Renal cortical epithelial cell (primary cell): ENCODE measurements around the gene LRIG1. TPM values are rescaled to one million over a fixed set of nuclear protein-coding genes. Genes with fewer than 3 reads are reported as not detected.

Source experiments
- DNase-seq: peaks from one replicate; pipeline ENCODE4 v3.0.0-alpha.2; 2011; ENCODE audit warnings: low read depth
- total RNA-seq: library from RNA; depleted of rRNA; stranded (reverse); fragments of >200 nt; gene quantifications from 2 replicates; pipeline ENCODE4 v1.2.3, GENCODE V29; 2014

The LRIG1 gene
- total RNA-seq, 1 donor from 2014 or later: 12.7 TPM

DNA sequence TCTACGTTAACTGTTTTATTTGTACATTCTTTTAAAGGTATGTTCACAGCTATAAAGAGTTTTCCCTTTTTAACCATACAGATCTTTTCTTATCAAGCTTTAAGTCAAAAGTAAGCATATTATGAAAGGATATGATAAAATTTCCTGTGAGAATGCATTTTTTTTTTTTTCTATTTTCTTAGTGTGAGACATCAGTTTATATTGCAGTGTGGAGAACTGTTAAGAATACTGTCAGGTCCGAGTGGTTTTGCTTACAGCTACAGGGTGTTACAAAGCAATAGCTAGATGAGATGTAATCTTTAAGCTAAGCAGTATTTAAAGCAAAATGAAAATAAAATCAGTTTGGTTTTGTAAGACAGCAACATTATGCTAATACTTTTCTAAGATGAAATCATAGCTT is 146.8 kb downstream of the LRIG1 start:
- no peak for DNase-seq

DNA sequence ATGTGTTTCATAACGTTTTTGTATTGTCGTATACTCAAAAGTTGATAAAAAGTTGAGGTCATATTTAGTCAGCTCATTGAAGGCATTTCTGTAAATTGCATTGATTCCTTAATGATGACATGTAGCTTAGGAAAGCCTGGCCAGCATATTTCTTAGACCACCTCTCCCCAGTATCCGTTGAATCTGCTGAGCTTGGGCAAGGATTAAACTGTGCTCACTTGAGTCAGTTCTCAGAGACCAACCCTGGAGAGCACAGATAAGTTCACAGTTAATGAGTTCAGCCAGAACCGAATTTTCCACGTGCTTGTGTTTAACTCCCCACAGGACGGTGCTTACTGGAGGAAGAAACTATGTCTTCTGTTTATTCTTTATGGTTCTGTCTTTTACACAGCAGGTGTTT is 147.3 kb downstream of the LRIG1 start:
- DNase-seq: no peak

DNA sequence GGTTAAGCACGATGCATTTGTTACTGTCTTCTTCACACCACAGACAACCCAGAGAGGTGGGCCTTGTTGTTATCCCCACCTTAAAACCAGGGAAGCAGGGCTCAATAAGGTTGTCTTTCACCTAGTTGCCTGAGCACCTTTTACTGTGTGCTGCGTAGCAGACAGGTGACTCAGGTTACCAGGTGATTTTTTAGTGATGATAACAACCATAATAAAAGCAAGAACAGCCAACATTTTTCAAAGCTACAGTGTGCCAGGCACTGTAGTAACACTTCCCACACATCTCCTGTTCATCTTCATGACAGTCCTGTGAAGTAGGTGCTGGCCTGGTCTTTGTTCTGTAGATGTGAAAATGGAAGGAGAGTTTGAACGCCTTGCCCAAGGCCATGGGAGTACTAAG is 147.8 kb downstream of the LRIG1 start:
- no peak for DNase-seq

DNA sequence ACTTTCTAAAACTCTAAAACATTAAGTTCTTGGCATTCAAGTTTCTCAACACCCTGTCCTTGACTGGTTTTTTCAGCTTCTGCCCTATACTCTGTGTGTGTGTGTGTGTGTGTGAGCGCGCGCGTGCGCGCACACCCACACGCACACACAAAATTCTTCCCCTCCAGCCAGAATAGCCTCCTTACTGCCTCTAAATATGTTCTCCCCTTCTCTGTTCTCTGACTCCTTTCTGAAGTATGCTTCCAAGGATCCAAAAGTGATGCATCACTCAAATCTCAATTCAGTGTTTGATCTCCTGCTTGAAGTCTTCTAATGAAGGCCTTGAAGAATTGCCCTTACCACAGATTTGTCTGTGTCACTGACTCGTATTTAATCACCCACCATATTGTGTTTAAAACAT is 150.2 kb downstream of the LRIG1 start:
- DNase-seq: no peak

DNA sequence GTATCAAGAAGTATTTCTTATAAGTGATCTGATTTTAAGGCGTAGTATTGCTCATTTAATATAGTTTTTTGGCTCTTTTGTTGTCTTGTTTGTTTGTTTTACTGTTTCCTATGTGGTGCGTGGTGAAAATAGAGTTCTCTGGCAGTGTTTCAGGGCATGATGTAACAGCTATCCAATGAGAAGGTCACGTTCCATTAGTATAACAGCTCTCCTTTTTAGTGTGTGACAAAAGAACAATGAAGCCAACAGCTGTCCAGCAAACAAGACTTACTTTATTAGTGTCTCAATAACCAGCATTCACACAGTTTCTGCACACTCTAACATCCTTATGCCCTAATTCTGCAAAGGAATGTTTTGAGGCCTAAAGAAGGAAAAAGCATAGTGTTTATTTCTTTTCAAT is 152.1 kb downstream of the LRIG1 start:
- no peak for DNase-seq

DNA sequence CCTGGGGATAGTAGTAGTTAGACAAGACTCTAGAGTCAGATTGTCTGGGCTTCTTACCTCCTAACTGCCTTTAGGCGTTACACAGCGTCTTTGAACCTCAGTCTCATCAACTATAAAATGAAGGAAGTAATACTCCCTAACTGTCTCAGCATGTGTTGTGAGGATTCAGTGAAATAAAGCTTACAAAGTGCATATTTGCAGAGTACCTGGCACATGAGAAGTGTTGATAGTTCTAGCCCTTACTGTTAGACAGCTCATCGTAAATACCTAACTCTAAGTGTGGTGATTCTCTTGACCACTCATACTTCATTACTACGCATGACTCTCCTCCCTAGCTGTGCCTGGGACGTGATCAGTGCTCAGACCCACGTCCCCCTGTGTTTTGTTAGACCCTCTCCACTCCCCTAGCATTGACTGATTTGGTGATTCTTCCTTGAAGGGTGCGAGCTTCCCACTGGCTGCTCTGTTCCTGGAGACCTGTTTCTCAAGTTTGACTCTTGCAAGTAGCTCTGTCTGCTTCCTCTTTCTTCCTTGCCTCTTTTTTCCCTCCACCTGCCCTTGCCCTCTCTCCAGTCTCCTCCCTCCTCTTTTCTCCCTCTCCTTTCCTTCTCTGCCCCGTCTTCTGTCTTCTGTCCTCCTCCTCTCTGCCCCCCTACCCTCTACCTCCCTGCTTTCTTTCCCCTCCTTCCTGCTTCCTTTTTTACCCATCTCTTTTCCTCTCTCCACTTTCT is 155.8 kb downstream of the LRIG1 start:
- DNase-seq: no peak

DNA sequence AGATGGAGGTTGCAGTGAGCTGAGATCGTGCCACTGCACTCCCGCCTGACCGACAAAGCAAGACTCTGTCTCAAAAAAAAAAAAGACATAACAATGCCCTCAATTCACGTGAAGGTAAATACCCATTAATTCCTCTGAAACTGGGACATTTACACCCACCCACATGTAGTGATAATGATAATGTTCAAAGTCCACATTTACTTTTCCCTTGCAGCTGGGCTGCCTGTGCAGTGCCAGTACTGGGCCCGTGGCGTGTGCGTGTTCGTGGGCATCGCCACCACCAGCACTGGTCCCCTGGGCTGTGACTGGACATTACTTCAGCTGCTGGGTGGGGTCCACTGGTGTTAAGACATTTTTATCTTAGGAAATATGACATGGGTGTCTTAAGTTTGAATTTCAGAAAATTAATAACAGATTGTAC is 156.4 kb downstream of the LRIG1 start:
- DNase-seq: no peak

DNA sequence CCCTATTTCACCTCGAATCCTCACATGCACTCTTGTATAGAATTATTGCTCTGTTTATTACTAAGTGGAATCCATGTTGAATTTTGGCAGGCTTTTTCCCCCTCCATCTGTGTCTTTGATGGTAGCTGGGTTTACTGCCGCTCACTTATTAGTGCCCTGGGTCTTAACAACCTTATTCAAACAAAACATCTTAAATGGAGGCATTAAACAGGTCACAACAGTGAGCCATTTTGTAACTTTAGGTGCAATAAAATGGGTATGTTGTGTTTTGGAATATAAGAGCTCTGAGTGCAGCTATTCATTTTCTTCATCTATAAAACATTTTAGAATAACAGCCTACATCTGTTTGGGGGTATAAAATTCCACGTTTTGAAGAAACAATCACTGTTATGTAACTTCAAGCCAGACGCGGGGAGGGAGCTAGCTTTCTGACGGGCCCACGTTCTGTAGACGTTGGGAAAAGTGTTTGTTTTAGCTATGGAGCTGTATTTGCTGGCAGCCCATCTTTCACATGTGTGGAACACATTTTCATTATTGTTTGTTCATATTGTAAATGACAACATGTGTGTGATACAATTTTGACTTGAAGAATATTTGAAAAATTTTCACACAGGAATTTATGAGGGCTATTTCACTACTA is 158.0 kb downstream of the LRIG1 start:
- no peak for DNase-seq

DNA sequence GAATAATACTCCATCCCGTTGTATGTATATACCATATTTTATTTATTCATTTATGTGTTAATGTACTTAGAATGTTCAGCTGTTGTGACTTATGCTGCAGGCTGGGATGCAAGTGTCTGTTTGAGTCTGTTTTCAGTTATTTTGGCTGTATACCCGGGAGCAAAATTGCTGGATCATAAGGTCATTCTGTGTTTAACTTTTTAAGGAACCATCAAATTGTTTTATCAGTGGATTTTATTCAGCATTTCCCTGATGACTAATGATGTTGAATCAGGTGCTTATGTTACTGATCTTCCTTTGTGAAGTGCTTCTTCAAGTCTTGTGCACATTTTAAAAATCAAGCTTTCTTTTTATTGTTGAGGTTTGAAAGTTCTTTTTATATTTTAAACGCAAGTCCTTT is 161.9 kb downstream of the LRIG1 start:
- no peak for DNase-seq

DNA sequence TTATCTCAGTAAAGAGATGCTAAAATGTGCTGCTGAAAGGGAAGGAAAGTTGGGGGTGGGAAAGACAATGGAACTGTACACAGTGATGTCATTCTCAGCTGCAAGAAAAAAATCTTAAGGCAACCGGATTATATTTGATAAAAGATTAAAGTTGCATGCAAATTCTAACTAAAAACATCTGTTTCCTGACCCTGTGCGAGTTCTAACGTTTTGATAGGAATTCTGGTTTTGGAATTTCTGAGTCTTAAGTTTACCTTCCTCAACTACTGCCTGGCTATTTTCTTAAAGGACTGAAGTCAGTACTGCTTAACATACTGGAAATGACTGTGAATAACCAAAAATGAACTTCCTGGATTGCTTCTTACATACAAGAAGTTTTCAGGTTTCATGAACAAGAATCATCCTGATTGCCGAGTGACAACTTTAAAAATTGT is 164.5 kb downstream of the LRIG1 start:
- DNase-seq: no peak

DNA sequence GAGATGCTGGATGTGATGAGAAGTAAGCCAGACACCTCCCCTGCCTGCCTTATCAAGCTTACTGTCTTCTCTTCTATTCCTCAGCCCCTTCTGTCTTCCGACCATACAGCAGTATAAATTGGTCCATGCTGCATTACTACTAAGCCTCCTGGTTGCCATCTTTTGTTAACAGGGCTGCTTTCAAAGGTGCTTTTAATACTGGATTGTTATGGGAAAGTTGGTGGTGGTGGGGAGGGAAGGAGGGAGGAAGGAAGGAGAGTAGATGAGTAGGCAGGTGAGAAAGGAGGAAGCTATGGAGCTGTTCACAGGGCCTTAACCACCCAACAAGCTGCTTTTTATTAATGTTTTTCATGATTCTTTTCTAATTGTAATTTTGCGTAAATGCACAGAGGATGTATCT is 165.2 kb downstream of the LRIG1 start:
- DNase-seq: no peak
